ENCODE results near the gene KLK6. TPM values are rescaled to one million over a fixed set of nuclear protein-coding genes. Genes with fewer than 3 reads are reported as not detected.

The KLK6 gene
- total and polyA plus RNA-seq, 2 of the 13 experiments (the other 11 are each of a cell fraction or from before 2014, with no cell fraction given), result 0.15 to 1.8 TPM

DNA sequence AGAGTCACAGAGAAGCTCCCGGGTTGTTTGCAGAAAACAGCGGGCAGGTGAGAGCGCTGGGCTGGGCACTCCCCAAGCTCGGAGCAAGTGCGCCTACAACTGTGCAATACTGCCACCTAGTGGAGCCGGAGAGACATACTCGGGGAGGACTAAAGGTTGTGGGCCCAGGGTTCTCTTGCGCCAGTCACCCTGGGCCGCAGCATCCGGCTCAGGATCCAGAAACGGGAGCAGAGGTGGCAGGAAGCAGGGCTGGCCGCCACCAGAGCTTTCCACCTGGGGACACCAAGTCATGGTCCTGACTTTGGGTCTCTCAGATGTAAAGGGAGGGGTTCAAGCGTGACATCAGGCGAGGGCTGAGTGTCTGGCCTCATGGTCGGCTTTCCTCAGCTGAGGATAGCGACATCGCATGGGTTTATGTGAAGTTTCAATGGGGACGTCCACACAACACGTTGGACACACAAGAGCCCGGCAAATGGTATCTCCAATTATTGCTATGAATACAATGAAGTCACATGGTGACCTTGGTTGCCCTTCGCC, 47.0 kb downstream of the KLK6 start:
- H3K4me2 ChIP-seq (ENCODE audit: low read depth, low read length), result no peak overlapping the region
- FAIRE-seq, result peak; percentile 44
- 39% methylated on average over 13 of the region's 21 CpGs for WGBS (ENCODE audit: low lambda C conversion rate)

More for the DNA sequence above, 47.0 kb downstream of the KLK6 start:
- ChIA-PET POLR2A (interaction anchor here (0.6 kb wide), 1 partner anchor 118 kb away, joined by 3 read pairs; no protein-coding TSS in a partner anchor), CTCF (ENCODE audit: low intra/inter-chr PET ratio, low total read pairs) (interaction anchor here (1.1 to 1.3 kb wide), 4 partner anchors 16 to 253 kb away, joined by 3 to 5 read pairs (median 4); no protein-coding TSS in a partner anchor)
- peak; percentile 100 for ATAC-seq
- Histone ChIP-seq H3K27ac (ENCODE audit: extremely low read length, insufficient read depth, low read length) (no peak overlapping the region), H2AFZ (ENCODE audit: low read length) (no peak overlapping the region), H3K4me3 (replicated peaks in 1 of 3; ENCODE audit: insufficient read depth in 1 of 3, low read depth in 2 of 3, low read length in 3 of 3) (no peak overlapping the region), H3K9ac (ENCODE audit: insufficient read depth, low read depth, low read length) (no peak overlapping the region), H3K27me3 (ENCODE audit: control insufficient read depth in 1 of 2, insufficient read depth in 2 of 2, low read length in 2 of 2) (peaks cover 0 to 2% of the 10 kb centered on the region in 2 experiments; a peak in 2 of 5 replicates), H3K9me3 (ENCODE audit: low read length) (no peaks in the 10 kb centered on the region), H3K79me2 (ENCODE audit: insufficient read depth, low read length) (no peaks in the 10 kb centered on the region), H4K20me1 (ENCODE audit: insufficient read depth, low read length) (no peaks in the 10 kb centered on the region), H3K36me3 (replicated peaks in 1 of 2; ENCODE audit: control insufficient read depth in 1 of 2, insufficient read depth in 2 of 2, low read length in 2 of 2) (no peaks in the 10 kb centered on the region), H3K4me1 (ENCODE audit: insufficient read depth, low read length) (no peaks in the 10 kb centered on the region)
- intact Hi-C loops (cut with micrococcal nuclease; ENCODE audit: unreplicated experiment), result no loop called here
- DNase-seq (ENCODE audit: low spot score), result peak; percentile 74
- no TSS peak for BruUV-seq (replicated peaks)
- in situ Hi-C loops (cut with HindIII; ENCODE audit: extremely low pct_ligation_motif_present, low pct_unique_long_range_greater_than_20kb), result no loop called here
- TF ChIP-seq, protein P1, sequence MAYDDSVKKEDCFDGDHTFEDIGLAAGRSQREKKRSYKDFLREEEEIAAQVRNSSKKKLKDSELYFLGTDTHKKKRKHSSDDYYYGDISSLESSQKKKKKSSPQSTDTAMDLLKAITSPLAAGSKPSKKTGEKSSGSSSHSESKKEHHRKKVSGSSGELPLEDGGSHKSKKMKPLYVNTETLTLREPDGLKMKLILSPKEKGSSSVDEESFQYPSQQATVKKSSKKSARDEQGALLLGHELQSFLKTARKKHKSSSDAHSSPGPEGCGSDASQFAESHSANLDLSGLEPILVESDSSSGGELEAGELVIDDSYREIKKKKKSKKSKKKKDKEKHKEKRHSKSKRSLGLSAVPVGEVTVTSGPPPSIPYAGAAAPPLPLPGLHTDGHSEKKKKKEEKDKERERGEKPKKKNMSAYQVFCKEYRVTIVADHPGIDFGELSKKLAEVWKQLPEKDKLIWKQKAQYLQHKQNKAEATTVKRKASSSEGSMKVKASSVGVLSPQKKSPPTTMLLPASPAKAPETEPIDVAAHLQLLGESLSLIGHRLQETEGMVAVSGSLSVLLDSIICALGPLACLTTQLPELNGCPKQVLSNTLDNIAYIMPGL (CRISPR knock-in tag; IDR thresholded peaks at IDR 0.05; ENCODE audit: borderline replicate concordance in 1 of 2, low read depth in 1 of 2), result peak in 1 of 2 experiments; percentile 41; a peak in 2 of 4 replicates
- TF ChIP-seq, protein P2, sequence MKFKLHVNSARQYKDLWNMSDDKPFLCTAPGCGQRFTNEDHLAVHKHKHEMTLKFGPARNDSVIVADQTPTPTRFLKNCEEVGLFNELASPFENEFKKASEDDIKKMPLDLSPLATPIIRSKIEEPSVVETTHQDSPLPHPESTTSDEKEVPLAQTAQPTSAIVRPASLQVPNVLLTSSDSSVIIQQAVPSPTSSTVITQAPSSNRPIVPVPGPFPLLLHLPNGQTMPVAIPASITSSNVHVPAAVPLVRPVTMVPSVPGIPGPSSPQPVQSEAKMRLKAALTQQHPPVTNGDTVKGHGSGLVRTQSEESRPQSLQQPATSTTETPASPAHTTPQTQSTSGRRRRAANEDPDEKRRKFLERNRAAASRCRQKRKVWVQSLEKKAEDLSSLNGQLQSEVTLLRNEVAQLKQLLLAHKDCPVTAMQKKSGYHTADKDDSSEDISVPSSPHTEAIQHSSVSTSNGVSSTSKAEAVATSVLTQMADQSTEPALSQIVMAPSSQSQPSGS (CRISPR knock-in tag; IDR thresholded peaks at IDR 0.05), result no peak
- TF ChIP-seq, protein P3, sequence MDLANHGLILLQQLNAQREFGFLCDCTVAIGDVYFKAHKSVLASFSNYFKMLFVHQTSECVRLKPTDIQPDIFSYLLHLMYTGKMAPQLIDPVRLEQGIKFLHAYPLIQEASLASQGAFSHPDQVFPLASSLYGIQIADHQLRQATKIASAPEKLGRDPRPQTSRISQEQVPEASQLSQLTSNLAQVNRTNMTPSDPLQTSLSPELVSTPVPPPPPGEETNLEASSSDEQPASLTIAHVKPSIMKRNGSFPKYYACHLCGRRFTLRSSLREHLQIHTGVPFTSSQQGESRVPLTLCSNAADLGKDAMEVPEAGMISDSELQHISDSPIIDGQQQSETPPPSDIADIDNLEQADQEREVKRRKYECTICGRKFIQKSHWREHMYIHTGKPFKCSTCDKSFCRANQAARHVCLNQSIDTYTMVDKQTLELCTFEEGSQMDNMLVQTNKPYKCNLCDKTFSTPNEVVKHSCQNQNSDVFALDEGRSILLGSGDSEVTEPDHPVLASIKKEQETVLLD (CRISPR knock-in tag; IDR thresholded peaks at IDR 0.05; ENCODE audit: low read depth), result no peak
- peak; percentile 10 for TF ChIP-seq TEAD3 (CRISPR knock-in tag; optimal IDR thresholded peaks at IDR 0.05; ENCODE audit: borderline replicate concordance)
- peak; percentile 55 for TF ChIP-seq XRCC5 (optimal IDR thresholded peaks at IDR 0.05; ENCODE audit: low read length)
- TF ChIP-seq, protein P4, sequence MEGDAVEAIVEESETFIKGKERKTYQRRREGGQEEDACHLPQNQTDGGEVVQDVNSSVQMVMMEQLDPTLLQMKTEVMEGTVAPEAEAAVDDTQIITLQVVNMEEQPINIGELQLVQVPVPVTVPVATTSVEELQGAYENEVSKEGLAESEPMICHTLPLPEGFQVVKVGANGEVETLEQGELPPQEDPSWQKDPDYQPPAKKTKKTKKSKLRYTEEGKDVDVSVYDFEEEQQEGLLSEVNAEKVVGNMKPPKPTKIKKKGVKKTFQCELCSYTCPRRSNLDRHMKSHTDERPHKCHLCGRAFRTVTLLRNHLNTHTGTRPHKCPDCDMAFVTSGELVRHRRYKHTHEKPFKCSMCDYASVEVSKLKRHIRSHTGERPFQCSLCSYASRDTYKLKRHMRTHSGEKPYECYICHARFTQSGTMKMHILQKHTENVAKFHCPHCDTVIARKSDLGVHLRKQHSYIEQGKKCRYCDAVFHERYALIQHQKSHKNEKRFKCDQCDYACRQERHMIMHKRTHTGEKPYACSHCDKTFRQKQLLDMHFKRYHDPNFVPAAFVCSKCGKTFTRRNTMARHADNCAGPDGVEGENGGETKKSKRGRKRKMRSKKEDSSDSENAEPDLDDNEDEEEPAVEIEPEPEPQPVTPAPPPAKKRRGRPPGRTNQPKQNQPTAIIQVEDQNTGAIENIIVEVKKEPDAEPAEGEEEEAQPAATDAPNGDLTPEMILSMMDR (CRISPR knock-in tag; IDR thresholded peaks at IDR 0.05), result peak; percentile 89
- TF ChIP-seq ZSCAN21 (CRISPR knock-in tag; IDR thresholded peaks at IDR 0.05; ENCODE audit: borderline replicate concordance), result no peak
- no peak for TF ChIP-seq MBD4 (IDR thresholded peaks at IDR 0.05; ENCODE audit: borderline replicate concordance, low read length)
- TF ChIP-seq SMC3 (IDR thresholded peaks at IDR 0.05; ENCODE audit: low read length), result peak; percentile 65
- TF ChIP-seq RAD21 (CRISPR knock-in tag; IDR thresholded peaks at IDR 0.05), result peak; percentile 78
- TF ChIP-seq STAG1 (CRISPR knock-in tag; IDR thresholded peaks at IDR 0.05), result peak; percentile 85
- 0 out of 2 replicates have a peak, but pooled peaks have one; percentile 18 for TF ChIP-seq CEBPG (CRISPR knock-in tag; IDR thresholded peaks at IDR 0.05)

Measured in HepG2 (cell line).